Endodermal cell (in vitro differentiated cells): ENCODE measurements around the gene OSBPL6. TPM values are rescaled to one million over a fixed set of nuclear protein-coding genes. Genes with fewer than 3 reads are reported as not detected.

Source experiments
- DNase-seq: peaks from one replicate; pipeline ENCODE4 v3.0.0-alpha.2; 2017
- H3K27ac ChIP-seq: 2 replicates; pipeline ENCODE4 v1.5.1; 2013; ENCODE audit warnings: mild to moderate bottlenecking, low read depth, low read length, moderate library complexity
- H3K27me3 ChIP-seq: 2 replicates; pipeline ENCODE4 v1.6.1; 2013; ENCODE audit warnings: mild to moderate bottlenecking, low read length, moderate library complexity; ENCODE audit not compliant: insufficient read depth, control insufficient read depth, poor library complexity, severe bottlenecking
- H3K36me3 ChIP-seq: 2 replicates; pipeline ENCODE4 v1.7.0; 2013; ENCODE audit warnings: mild to moderate bottlenecking, low read length, moderate library complexity; ENCODE audit not compliant: control insufficient read depth, insufficient read depth
- H3K4me1 ChIP-seq: one replicate; pipeline ENCODE4 v1.7.0; 2013; ENCODE audit warnings: low read length; ENCODE audit not compliant: control insufficient read depth, insufficient read depth
- H3K4me3 ChIP-seq: 2 replicates; pipeline ENCODE4 v1.5.1; 2013; ENCODE audit warnings: mild to moderate bottlenecking, low read length, moderate library complexity
- H3K9ac ChIP-seq: 2 replicates; pipeline ENCODE4 v1.6.1; 2013; ENCODE audit warnings: mild to moderate bottlenecking, low read length, moderate library complexity; ENCODE audit not compliant: poor library complexity, severe bottlenecking; ENCODE audit errors: extremely low read depth
- H3K9me3 ChIP-seq: 2 replicates; pipeline ENCODE4 v1.6.1; 2013; ENCODE audit warnings: mild to moderate bottlenecking, low read length, moderate library complexity; ENCODE audit not compliant: control insufficient read depth
- H3K27ac Mint-ChIP-seq: 2 replicates; pipeline ENCODE4 v1.8.0; 2020; ENCODE audit warnings: mixed read lengths
- H3K27me3 Mint-ChIP-seq: 2 replicates; pipeline ENCODE4 v1.8.0; 2021; ENCODE audit warnings: mild to moderate bottlenecking, mixed read lengths; ENCODE audit not compliant: insufficient read depth
- H3K36me3 Mint-ChIP-seq: 2 replicates; pipeline ENCODE4 v1.8.0; 2020; ENCODE audit warnings: low read depth, mixed read lengths
- H3K4me1 Mint-ChIP-seq: 2 replicates; pipeline ENCODE4 v1.8.0; 2020; ENCODE audit warnings: mixed read lengths
- H3K4me3 Mint-ChIP-seq: 2 replicates; pipeline ENCODE4 v1.8.0; 2020; ENCODE audit warnings: mild to moderate bottlenecking, moderate library complexity, mixed read lengths
- H3K9me3 Mint-ChIP-seq: 2 replicates; pipeline ENCODE4 v1.8.0; 2020; ENCODE audit warnings: mild to moderate bottlenecking, mixed read lengths
- CTCF ChIP-seq: fragments of 200-600 bp; sonication (generic); conservative IDR thresholded peaks from 2 replicates; pipeline ENCODE4 v1.5.0; 2021; ENCODE audit warnings: antibody characterized with exemption, mild to moderate bottlenecking
- WGBS, 2 experiments: methylation state at CpG; one replicate each; pipeline versions ENCODE4 v1.1.5 to v1.1.7; 2013; ENCODE audit warnings: missing lambda C conversion rate in 2 of 2, mixed read lengths in 1 of 2; ENCODE audit not compliant: insufficient coverage in 1 of 2, insufficient read length in 1 of 2; 5-methylcytosine and 5-hydroxymethylcytosine counted together
- total RNA-seq, 2 donors: library from RNA; stranded (reverse); fragmentation: NEBNext Ultra II Directional in 1 of 2; extraction: Animal tissue kit (Norgen Biotek cat#: 25700) in 1 of 2; gene quantifications; 2 replicates in 1 of 2; 3 replicates in 1 of 2; pipeline ENCODE4 v1.2.1, GENCODE V29; 2021

The OSBPL6 gene
- total RNA-seq, 2 donors from 2014 or later = 3.4 to 3.6 TPM

GRCh38 chr2:178188466-178188865, 5.8 kb upstream of the OSBPL6 start:
- H3K4me1 ChIP-seq = no peaks in the 10 kb centered on the region
- H3K27me3 ChIP-seq = peaks cover 24% of the 10 kb centered on the region
- no peak overlapping the region for H3K9ac ChIP-seq
- Mint-ChIP-seq H3K4me1 (peaks cover 4% of the 10 kb centered on the region), H3K9me3 (no peaks in the 10 kb centered on the region), H3K27me3 (peaks cover 31% of the 10 kb centered on the region), H3K36me3 (no peaks in the 10 kb centered on the region), H3K4me3 (no peak overlapping the region), H3K27ac (no peak overlapping the region)
- H3K27ac ChIP-seq = no peak overlapping the region
- DNase-seq = no peak
- 87 to 94% methylated on average over 2 of the region's 2 CpGs for WGBS, 2 experiments
- TF ChIP-seq CTCF = no peak
- no peaks in the 10 kb centered on the region for H3K9me3 ChIP-seq
- no peak overlapping the region for H3K4me3 ChIP-seq
- no peaks in the 10 kb centered on the region for H3K36me3 ChIP-seq

- no peak for TF ChIP-seq CTCF
- no peak for DNase-seq
Observed at GRCh38 chr2:178191004-178191508, 3.3 kb upstream of the OSBPL6 start.

GRCh38 chr2:178191511-178191910, 2.8 kb upstream of the OSBPL6 start:
- Mint-ChIP-seq H3K36me3 (no peaks in the 10 kb centered on the region), H3K27me3 (peaks cover 42% of the 10 kb centered on the region), H3K4me1 (peaks cover 11% of the 10 kb centered on the region), H3K4me3 (no peak overlapping the region), H3K27ac (no peak overlapping the region), H3K9me3 (no peaks in the 10 kb centered on the region)
- Histone ChIP-seq H3K27me3 (peaks cover 26% of the 10 kb centered on the region), H3K27ac (no peak overlapping the region), H3K36me3 (no peaks in the 10 kb centered on the region), H3K4me3 (no peak overlapping the region), H3K9ac (no peak overlapping the region), H3K4me1 (no peaks in the 10 kb centered on the region), H3K9me3 (no peaks in the 10 kb centered on the region)
- WGBS, 2 experiments = 93 to 100% methylated on average over 1 to 2 of the region's 2 CpGs
- TF ChIP-seq CTCF = no peak
- DNase-seq = no peak

More at GRCh38 chr2:178191004-178191508, 3.3 kb upstream of the OSBPL6 start:
- H3K36me3 ChIP-seq = no peaks in the 10 kb centered on the region
- H3K9ac ChIP-seq = no peak overlapping the region
- H3K27ac ChIP-seq = no peak overlapping the region
- no peak overlapping the region for H3K4me3 ChIP-seq
- Mint-ChIP-seq H3K4me1 (peaks cover 11% of the 10 kb centered on the region), H3K36me3 (no peaks in the 10 kb centered on the region), H3K9me3 (no peaks in the 10 kb centered on the region), H3K27me3 (peaks cover 39% of the 10 kb centered on the region), H3K27ac (no peak overlapping the region), H3K4me3 (no peak overlapping the region)
- H3K4me1 ChIP-seq = no peaks in the 10 kb centered on the region
- 81 to 84% methylated on average over 4 to 6 of the region's 6 CpGs for whole genome bisulfite sequencing, 2 experiments
- no peaks in the 10 kb centered on the region for H3K9me3 ChIP-seq
- peaks cover 26% of the 10 kb centered on the region for H3K27me3 ChIP-seq
